GM19438 (cell line): ENCODE data around the gene PCNX3.
"Not testable (repeated sequence)": the region's sequence is repeated elsewhere in the genome, so short reads cannot be mapped to it uniquely, and the experiment has no call there.

Experiments used
- ATAC-seq: cut with Tn5 transposase; IDR thresholded peaks from one replicate; pipeline ENCODE4 v1.9.1; 2021; ENCODE audit warnings: low read depth; ENCODE audit not compliant: unreplicated experiment

PCNX3 gene

DNA sequence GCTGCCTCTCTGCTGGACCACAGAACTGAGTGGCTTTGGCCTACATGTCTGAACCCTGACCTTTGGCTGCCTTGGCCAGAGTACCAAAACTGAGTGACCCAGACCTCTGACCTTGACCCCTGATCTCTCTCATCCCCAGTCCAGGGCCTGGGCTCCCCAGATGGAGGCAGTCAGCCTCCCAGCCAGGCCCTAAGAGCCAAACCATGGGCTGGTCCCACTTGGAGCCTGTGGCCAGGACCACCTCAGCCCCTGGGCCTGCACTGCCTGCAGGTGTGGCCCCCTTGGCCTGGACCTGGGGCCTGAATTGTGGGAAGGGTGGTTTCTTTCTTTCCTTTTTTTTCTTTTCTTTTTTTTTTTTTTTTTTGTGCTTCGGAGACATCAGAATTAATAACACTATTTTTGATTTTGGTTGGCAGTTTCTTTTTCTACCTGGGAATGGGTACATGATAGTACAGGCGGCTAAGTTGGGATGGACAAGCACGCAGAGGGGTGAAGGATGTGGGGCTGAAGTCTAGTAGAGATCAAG is 21.5 kb downstream of the PCNX3 start:
- no peak for ATAC-seq

- peak; percentile 32 for ATAC-seq
These were observed 22.3 kb downstream of the PCNX3 start, which contains the start of gene SIPA1 for GRCh38 chr11:65637794-65638419. SIPA1 (plus strand) TSS chr11:65638101; CDS start chr11:65640922, 2,821 bp downstream.

- ATAC-seq: not testable (repeated sequence)
These were observed 23.6 kb downstream of the PCNX3 start for GRCh38 chr11:65639228-65639597.

DNA sequence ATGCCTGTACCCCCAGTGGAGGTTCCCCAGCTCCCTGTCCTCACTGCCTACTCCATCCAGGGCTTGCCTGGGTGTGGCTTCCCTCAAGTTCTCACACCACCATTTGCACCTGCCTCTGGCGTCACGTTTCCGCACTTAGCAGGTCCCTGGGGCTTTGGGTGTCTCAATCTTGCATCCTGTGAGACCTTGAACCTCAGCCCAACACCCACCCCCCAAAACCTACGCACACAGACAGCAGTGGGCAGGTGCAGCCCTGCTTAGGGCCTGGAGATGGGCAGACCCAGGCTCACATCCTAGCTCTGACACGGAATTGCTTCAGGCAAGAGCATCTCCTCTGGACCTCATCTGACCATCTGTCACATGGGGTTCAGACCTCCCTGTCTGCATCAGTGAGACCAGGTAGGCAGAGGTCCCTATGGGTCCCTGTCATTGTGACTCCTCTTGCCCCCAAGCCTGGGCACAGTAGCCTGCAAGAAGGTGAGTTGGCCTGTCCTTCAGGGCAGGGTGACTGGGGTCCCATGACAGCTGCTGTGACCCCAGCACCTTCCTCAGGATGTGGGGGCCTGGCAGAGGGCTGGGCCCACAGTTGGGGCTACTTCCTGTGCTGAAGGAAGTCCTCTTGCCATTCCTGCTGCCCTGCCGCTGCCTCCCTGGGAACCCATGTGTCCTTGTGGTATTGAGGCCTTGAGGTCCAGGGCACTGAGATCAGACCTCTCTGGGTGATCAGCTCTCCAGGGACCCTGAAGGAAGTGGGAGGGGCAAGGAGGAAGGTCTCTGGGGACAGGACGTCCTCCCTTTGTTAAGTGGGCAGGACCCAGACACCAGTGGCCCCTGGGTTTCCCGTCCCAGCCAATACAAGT is 24.3 kb downstream of the PCNX3 start:
- ATAC-seq: peak; percentile 39

DNA sequence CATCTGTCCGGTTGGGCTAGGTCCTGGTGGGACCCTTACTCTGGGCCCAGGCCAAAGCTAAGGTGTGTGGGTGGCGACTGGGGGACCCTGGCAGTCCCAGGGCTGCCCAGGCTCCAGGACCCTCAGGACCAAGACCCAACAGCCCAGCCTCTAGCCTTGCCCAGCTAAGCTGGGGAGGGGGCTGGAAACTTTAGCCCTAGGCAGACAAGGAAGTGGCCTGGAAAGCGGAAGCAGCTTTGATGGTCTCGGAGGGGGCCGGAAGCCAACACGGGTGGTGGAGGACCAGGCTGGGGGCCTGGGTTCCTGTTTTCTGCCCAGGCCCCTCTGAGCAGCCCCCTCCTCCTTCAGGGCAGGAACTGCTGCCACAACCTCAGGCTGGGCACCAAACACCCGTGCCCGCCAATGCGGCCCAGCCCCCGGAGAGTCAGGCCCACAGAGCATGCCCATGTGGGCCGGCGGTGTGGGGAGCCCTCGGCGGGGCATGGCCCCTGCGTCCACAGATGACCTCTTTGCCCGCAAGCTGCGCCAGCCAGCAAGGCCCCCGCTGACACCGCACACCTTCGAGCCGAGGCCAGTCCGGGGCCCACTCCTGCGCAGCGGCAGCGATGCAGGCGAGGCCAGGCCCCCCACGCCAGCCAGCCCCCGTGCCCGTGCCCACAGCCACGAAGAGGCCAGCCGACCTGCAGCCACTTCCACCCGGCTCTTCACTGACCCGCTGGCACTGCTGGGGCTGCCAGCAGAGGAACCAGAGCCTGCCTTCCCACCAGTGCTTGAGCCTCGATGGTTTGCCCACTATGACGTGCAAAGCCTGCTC is 25.1 kb downstream of the PCNX3 start:
- peak; percentile 5 for ATAC-seq

- ATAC-seq: no peak
These were observed 25.9 kb downstream of the PCNX3 start for GRCh38 chr11:65641297-65642013.

- no peak for ATAC-seq
These were observed 26.6 kb downstream of the PCNX3 start for GRCh38 chr11:65642014-65642671.

GRCh38 chr11:65643971-65644370 is 28.4 kb downstream of the PCNX3 start:
- ATAC-seq: no peak

DNA sequence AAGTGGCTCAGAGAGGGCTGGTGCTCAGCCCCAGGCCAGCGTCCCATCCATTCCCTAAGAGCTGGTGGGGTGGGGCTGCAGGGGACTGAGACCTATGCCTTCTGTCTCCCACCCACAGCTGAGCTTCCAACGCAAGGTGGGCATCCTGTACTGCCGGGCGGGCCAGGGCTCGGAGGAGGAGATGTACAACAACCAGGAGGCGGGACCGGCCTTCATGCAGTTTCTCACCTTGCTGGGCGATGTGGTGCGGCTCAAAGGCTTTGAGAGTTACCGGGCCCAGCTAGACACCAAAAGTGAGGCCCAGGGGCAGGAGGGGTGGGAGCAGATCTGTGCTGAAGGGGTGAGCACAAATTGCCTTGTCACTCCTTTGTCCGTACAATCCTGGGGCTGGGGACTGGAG is 29.3 kb downstream of the PCNX3 start:
- ATAC-seq: no peak

- ATAC-seq: no peak
These were observed 30.1 kb downstream of the PCNX3 start for GRCh38 chr11:65645710-65646109.

DNA sequence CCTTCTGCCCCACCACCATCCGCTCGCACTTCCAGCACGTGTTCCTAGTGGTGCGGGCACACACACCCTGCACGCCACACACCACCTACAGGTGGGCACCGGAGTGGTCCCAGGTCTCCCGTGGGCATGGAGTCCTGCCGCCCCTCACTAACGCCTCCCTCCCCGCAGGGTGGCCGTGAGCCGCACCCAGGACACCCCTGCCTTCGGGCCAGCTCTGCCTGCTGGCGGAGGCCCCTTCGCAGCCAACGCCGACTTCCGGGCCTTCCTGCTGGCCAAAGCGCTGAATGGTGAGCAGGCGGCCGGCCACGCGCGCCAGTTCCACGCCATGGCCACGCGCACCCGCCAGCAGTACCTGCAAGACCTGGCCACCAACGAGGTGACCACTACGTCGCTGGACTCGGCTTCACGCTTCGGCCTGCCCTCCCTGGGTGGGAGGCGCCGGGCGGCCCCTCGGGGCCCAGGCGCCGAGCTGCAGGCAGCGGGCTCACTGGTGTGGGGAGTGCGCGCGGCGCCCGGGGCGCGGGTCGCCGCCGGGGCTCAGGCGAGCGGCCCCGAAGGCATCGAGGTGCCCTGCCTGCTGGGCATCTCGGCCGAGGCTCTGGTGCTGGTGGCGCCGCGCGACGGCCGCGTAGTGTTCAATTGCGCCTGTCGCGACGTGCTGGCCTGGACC is 30.8 kb downstream of the PCNX3 start:
- no peak for ATAC-seq

DNA sequence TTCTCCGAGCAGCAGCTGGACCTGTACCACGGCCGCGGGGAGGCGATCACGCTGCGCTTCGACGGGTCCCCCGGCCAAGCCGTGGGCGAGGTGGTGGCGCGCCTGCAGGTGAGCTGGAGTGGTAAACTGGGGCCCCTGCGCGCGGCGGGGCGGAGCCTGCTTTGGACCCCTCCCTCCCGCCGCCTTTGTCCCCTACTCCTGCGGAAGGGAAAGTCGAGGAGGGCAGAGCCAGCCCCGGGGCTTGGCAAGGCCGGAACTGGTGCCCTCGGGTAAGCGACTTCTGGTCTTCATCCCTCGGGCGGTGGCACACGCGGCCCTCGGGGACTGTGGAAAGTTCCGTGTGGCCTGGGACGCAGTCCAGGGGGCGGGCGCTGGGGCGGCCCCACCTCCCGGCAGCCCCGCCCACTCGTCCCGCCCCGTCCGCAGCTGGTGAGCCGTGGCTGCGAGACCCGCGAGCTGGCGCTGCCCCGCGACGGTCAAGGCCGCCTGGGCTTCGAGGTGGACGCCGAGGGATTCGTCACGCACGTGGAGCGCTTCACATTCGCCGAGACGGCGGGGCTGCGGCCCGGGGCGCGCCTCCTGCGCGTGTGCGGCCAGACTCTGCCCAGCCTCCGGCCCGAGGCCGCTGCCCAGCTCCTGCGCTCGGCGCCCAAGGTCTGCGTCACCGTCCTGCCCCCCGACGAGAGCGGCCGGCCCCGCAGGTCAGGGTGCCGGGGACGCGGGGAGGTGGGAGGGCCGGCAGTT is 31.6 kb downstream of the PCNX3 start:
- no peak for ATAC-seq

GRCh38 chr11:65648997-65649493 is 33.5 kb downstream of the PCNX3 start:
- ATAC-seq: no peak

- ATAC-seq: no peak
These were observed 34.3 kb downstream of the PCNX3 start for GRCh38 chr11:65649656-65650546.

DNA sequence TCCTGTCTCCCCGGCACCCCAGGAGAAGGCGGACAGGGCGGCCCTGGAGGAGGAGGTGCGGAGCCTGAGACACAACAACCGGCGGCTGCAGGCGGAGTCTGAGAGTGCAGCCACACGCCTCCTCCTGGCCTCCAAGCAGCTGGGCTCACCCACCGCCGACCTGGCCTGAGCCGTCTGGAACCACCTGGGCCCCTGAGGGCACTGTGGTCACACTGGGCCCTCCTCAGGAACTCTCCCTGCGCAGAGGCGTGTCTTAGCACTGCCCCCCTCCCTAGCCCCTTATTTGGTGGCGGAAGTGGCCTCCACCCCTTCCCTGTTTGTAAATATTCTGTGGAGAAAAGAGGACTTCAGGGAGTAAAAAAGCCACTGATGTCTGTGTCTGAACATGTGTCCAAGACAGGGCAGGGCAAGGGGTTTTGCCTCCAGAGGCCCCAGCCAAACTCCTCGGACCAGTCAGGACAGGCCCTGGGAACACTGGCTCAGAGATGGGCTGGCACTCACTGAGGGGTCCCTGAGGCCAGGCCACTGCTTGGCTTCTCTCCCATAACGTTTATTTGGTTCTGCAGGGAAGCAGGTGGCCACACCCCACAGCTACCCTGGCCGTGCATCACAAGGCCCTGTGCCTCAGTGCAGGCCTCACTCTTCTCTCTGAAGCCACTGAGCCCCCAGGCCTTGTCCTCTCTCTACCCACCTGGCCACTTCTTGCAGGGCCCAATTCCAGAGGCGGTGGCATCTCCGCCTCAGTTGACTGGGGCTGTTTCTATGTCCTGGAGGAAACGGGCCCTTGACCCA is 35.2 kb downstream of the PCNX3 start:
- ATAC-seq: no peak

GRCh38 chr11:65651339-65651588 is 35.7 kb downstream of the PCNX3 start:
- no peak for ATAC-seq
